Neural cell (in vitro differentiated cells): ENCODE data around the gene ATP2C1.

Experiments
- CTCF ChIP-seq: fragments of 450-650 bp; IDR thresholded peaks from 2 replicates; pipeline ENCODE4 v1.5.1; 2014; ENCODE audit warnings: antibody characterized with exemption, mild to moderate bottlenecking, moderate library complexity; ENCODE audit not compliant: poor library complexity, severe bottlenecking
- EP300 ChIP-seq: fragments of 450-650 bp; conservative IDR thresholded peaks from 2 replicates; pipeline ENCODE4 v1.6.1; 2014; ENCODE audit warnings: antibody characterized with exemption, mild to moderate bottlenecking, moderate library complexity; ENCODE audit not compliant: poor library complexity, severe bottlenecking

- TF ChIP-seq CTCF (no peak), EP300 (no peak)
Measured at GRCh38 chr3:130916507-130917167, 22.8 kb downstream of the ATP2C1 start.
